Measurements from ENCODE around the gene PPP1R2B. TPM values are rescaled to one million over a fixed set of nuclear protein-coding genes. Genes with fewer than 3 reads are reported as not detected.

The PPP1R2B gene
- total RNA-seq, 1 experiment from 2014 or later: not detected

DNA sequence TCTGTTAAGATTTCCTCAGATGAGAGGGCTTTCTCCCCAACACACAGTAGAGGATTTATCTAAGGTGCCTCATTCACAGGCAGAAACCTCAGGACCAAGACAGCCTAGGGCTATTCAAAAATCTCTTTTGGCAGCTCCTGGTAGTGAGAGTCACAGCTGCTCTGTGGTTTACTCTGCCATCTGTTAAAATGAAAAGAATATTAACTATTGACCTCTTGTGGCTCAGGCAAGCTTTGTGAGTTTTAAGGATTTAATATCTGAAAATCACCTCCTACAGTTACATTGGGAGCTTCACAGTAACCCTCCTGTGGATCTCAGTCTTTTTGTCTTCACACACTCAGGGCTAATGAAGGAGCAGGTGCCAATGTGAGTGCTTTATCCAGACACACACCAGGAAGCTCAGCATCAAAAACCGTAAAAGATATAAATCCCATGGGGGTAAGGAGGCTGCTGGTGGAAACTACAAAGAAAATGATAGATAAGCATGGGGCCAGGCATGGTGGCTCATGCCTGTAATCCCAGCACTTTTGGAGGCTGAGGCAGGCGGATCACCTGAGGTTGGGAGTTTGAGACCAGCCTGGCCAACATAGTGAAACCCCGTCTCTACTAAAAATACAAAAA lies 29.7 kb downstream of the PPP1R2B start:
- CTCF ChIA-PET: no interaction called here
- no peak overlapping the region for H3K27ac Mint-ChIP-seq
- H3K9me3 Mint-ChIP-seq: peaks cover 5% of the 10 kb centered on the region; the same call in 1 of the 2 replicates

DNA sequence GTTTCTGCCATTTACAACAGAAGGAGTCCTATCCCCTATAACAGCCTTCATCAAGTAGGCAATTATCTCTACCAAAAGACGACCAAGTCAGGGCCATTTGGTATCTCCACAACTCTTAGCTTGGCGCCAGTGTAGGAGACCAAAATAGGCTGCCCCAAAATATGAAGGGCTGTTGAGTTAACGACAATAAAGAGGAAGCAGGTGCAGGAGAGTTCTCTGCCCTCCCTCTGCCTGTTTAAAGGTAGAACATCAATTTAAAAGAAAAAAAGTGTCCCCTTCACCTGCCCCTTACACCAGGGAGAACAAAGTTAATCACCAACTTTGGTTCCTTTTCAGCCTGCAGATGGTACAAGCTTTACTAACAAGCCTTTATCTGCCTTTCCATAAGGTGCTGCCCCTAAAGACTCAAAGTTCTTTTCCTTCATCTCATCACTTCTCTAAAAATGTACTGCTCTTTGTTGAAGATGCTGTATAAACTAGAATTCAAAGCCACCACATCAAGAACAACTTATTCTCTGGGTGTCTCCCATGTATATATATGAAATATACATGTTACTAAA lies 33.3 kb downstream of the PPP1R2B start:
- no peaks in the 10 kb centered on the region for H3K27me3 Mint-ChIP-seq (ENCODE audit: low read depth)
- H3K4me1 Mint-ChIP-seq: peaks cover 8% of the 10 kb centered on the region
- H3K4me3 Mint-ChIP-seq: no peak overlapping the region
- no peak for ATAC-seq
- DNase-seq (ENCODE audit: low spot score): no peak
- ChIA-PET POLR2A (no interaction called here), CTCF (no interaction called here)
- H3K36me3 Mint-ChIP-seq: no peaks in the 10 kb centered on the region
- peaks cover 5% of the 10 kb centered on the region; the same call in 1 of the 2 replicates for H3K9me3 Mint-ChIP-seq
- H3K27ac Mint-ChIP-seq: no peak overlapping the region
- TF ChIP-seq, protein P1, sequence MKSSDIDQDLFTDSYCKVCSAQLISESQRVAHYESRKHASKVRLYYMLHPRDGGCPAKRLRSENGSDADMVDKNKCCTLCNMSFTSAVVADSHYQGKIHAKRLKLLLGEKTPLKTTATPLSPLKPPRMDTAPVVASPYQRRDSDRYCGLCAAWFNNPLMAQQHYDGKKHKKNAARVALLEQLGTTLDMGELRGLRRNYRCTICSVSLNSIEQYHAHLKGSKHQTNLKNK (CRISPR knock-in tag; IDR thresholded peaks at IDR 0.05): no peak
- TF ChIP-seq TEAD1 (CRISPR knock-in tag; IDR thresholded peaks at IDR 0.05): no peak
- no peak for TF ChIP-seq KAT7 (CRISPR knock-in tag; IDR thresholded peaks at IDR 0.05; ENCODE audit: borderline replicate concordance)
- no peak for TF ChIP-seq CREM (CRISPR knock-in tag; IDR thresholded peaks at IDR 0.05)
- TF ChIP-seq ATF1 (CRISPR knock-in tag; IDR thresholded peaks at IDR 0.05): no peak
- TF ChIP-seq, protein P2, sequence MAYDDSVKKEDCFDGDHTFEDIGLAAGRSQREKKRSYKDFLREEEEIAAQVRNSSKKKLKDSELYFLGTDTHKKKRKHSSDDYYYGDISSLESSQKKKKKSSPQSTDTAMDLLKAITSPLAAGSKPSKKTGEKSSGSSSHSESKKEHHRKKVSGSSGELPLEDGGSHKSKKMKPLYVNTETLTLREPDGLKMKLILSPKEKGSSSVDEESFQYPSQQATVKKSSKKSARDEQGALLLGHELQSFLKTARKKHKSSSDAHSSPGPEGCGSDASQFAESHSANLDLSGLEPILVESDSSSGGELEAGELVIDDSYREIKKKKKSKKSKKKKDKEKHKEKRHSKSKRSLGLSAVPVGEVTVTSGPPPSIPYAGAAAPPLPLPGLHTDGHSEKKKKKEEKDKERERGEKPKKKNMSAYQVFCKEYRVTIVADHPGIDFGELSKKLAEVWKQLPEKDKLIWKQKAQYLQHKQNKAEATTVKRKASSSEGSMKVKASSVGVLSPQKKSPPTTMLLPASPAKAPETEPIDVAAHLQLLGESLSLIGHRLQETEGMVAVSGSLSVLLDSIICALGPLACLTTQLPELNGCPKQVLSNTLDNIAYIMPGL (CRISPR knock-in tag; IDR thresholded peaks at IDR 0.05): no peak
- TF ChIP-seq, protein P3, sequence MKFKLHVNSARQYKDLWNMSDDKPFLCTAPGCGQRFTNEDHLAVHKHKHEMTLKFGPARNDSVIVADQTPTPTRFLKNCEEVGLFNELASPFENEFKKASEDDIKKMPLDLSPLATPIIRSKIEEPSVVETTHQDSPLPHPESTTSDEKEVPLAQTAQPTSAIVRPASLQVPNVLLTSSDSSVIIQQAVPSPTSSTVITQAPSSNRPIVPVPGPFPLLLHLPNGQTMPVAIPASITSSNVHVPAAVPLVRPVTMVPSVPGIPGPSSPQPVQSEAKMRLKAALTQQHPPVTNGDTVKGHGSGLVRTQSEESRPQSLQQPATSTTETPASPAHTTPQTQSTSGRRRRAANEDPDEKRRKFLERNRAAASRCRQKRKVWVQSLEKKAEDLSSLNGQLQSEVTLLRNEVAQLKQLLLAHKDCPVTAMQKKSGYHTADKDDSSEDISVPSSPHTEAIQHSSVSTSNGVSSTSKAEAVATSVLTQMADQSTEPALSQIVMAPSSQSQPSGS (CRISPR knock-in tag; IDR thresholded peaks at IDR 0.05; ENCODE audit: borderline replicate concordance, low read depth): no peak
- TF ChIP-seq CREB1 (CRISPR knock-in tag; IDR thresholded peaks at IDR 0.05): no peak

More for the DNA sequence above, 29.7 kb downstream of the PPP1R2B start:
- Mint-ChIP-seq H3K4me3 (no peak overlapping the region), H3K27me3 (ENCODE audit: low read depth) (no peaks in the 10 kb centered on the region), H3K36me3 (no peaks in the 10 kb centered on the region), H3K4me1 (peaks cover 2% of the 10 kb centered on the region; the same call in 1 of the 2 replicates)
- POLR2A ChIA-PET: no interaction called here
- ATAC-seq (no peak), DNase-seq (ENCODE audit: low spot score) (no peak)
- TF ChIP-seq, protein P4, sequence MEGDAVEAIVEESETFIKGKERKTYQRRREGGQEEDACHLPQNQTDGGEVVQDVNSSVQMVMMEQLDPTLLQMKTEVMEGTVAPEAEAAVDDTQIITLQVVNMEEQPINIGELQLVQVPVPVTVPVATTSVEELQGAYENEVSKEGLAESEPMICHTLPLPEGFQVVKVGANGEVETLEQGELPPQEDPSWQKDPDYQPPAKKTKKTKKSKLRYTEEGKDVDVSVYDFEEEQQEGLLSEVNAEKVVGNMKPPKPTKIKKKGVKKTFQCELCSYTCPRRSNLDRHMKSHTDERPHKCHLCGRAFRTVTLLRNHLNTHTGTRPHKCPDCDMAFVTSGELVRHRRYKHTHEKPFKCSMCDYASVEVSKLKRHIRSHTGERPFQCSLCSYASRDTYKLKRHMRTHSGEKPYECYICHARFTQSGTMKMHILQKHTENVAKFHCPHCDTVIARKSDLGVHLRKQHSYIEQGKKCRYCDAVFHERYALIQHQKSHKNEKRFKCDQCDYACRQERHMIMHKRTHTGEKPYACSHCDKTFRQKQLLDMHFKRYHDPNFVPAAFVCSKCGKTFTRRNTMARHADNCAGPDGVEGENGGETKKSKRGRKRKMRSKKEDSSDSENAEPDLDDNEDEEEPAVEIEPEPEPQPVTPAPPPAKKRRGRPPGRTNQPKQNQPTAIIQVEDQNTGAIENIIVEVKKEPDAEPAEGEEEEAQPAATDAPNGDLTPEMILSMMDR (IDR thresholded peaks at IDR 0.05): no peak
- no peak for TF ChIP-seq ZNF121 (CRISPR knock-in tag; IDR thresholded peaks at IDR 0.05)
- TF ChIP-seq ZNF416 (CRISPR knock-in tag; IDR thresholded peaks at IDR 0.05): no peak
- no peak for TF ChIP-seq JAZF1 (CRISPR knock-in tag; IDR thresholded peaks at IDR 0.05)
- TF ChIP-seq, protein P5, sequence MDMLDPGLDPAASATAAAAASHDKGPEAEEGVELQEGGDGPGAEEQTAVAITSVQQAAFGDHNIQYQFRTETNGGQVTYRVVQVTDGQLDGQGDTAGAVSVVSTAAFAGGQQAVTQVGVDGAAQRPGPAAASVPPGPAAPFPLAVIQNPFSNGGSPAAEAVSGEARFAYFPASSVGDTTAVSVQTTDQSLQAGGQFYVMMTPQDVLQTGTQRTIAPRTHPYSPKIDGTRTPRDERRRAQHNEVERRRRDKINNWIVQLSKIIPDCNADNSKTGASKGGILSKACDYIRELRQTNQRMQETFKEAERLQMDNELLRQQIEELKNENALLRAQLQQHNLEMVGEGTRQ (CRISPR knock-in tag; IDR thresholded peaks at IDR 0.05): no peak
- TF ChIP-seq, protein P6, sequence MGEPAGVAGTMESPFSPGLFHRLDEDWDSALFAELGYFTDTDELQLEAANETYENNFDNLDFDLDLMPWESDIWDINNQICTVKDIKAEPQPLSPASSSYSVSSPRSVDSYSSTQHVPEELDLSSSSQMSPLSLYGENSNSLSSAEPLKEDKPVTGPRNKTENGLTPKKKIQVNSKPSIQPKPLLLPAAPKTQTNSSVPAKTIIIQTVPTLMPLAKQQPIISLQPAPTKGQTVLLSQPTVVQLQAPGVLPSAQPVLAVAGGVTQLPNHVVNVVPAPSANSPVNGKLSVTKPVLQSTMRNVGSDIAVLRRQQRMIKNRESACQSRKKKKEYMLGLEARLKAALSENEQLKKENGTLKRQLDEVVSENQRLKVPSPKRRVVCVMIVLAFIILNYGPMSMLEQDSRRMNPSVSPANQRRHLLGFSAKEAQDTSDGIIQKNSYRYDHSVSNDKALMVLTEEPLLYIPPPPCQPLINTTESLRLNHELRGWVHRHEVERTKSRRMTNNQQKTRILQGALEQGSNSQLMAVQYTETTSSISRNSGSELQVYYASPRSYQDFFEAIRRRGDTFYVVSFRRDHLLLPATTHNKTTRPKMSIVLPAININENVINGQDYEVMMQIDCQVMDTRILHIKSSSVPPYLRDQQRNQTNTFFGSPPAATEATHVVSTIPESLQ (CRISPR knock-in tag; IDR thresholded peaks at IDR 0.05): no peak
- TF ChIP-seq GTF2I (CRISPR knock-in tag; conservative IDR thresholded peaks at IDR 0.05): no peak
- TF ChIP-seq SMAD4 (CRISPR knock-in tag; IDR thresholded peaks at IDR 0.05): no peak
- TF ChIP-seq TP53 (CRISPR knock-in tag; IDR thresholded peaks at IDR 0.05): no peak
- TF ChIP-seq KAT7 (CRISPR knock-in tag; IDR thresholded peaks at IDR 0.05; ENCODE audit: borderline replicate concordance): no peak
- no peak for TF ChIP-seq ZNF396 (CRISPR knock-in tag; IDR thresholded peaks at IDR 0.05; ENCODE audit: borderline replicate concordance)
- TF ChIP-seq IRF2 (CRISPR knock-in tag; IDR thresholded peaks at IDR 0.05; ENCODE audit: borderline replicate concordance, low read depth): no peak
- TF ChIP-seq NR2C2 (CRISPR knock-in tag; IDR thresholded peaks at IDR 0.05): no peak
- TF ChIP-seq ZNF671 (CRISPR knock-in tag; IDR thresholded peaks at IDR 0.05): no peak
- no peak for TF ChIP-seq JUN (CRISPR knock-in tag; IDR thresholded peaks at IDR 0.05)
- no peak for TF ChIP-seq TCF7 (CRISPR knock-in tag; IDR thresholded peaks at IDR 0.05; ENCODE audit: low read depth)
- TF ChIP-seq FOXK1 (CRISPR knock-in tag; IDR thresholded peaks at IDR 0.05): no peak
- TF ChIP-seq, protein P3 (CRISPR knock-in tag; IDR thresholded peaks at IDR 0.05; ENCODE audit: borderline replicate concordance, low read depth): no peak
- TF ChIP-seq, protein P7, sequence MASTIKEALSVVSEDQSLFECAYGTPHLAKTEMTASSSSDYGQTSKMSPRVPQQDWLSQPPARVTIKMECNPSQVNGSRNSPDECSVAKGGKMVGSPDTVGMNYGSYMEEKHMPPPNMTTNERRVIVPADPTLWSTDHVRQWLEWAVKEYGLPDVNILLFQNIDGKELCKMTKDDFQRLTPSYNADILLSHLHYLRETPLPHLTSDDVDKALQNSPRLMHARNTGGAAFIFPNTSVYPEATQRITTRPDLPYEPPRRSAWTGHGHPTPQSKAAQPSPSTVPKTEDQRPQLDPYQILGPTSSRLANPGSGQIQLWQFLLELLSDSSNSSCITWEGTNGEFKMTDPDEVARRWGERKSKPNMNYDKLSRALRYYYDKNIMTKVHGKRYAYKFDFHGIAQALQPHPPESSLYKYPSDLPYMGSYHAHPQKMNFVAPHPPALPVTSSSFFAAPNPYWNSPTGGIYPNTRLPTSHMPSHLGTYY (CRISPR knock-in tag; IDR thresholded peaks at IDR 0.05): no peak
